ENCODE data around the gene BNIP2. TPM values are rescaled to one million over a fixed set of nuclear protein-coding genes. Genes with fewer than 3 reads are reported as not detected.
A peak's percentile ranks its signal among the peaks of the same experiment; 100 is the strongest.

The BNIP2 gene
- polyA plus RNA-seq, 1 experiment, result 25.3 TPM

- H3K4me3 ChIP-seq (ENCODE audit: low read depth, low read length), result no peak overlapping the region
- DNase-seq (ENCODE audit: low read depth), result no peak
- ChIA-PET CTCF (interaction anchor here (1.6 kb wide), 1 partner anchor 631 kb away, joined by 5 read pairs; no protein-coding TSS in a partner anchor), POLR2A (no interaction called here)
- no peaks in the 10 kb centered on the region for H3K36me3 ChIP-seq (ENCODE audit: control insufficient read depth, insufficient read depth, low read length)
- no peak for TF ChIP-seq CTCF (IDR thresholded peaks at IDR 0.05; ENCODE audit: insufficient read depth, low read depth, low read length)
- H3K27me3 ChIP-seq (ENCODE audit: control insufficient read depth, insufficient read depth, low read length), result no peaks in the 10 kb centered on the region
Observed at GRCh38 chr15:59696332-59696731, 7.2 kb upstream of the BNIP2 start.

GRCh38 chr15:59694779-59695178 lies 5.7 kb upstream of the BNIP2 start:
- ChIA-PET CTCF (no interaction called here), POLR2A (no interaction called here)
- Histone ChIP-seq H3K4me3 (ENCODE audit: low read depth, low read length) (no peak overlapping the region), H3K27me3 (ENCODE audit: control insufficient read depth, insufficient read depth, low read length) (no peaks in the 10 kb centered on the region), H3K36me3 (ENCODE audit: control insufficient read depth, insufficient read depth, low read length) (no peaks in the 10 kb centered on the region)
- DNase-seq (ENCODE audit: low read depth), result no peak
- no peak for TF ChIP-seq CTCF (IDR thresholded peaks at IDR 0.05; ENCODE audit: insufficient read depth, low read depth, low read length)

GRCh38 chr15:59691194-59691805 lies 2.2 kb upstream of the BNIP2 start:
- Histone ChIP-seq H3K36me3 (ENCODE audit: control insufficient read depth, insufficient read depth, low read length) (no peaks in the 10 kb centered on the region), H3K4me3 (ENCODE audit: low read depth, low read length) (no peak overlapping the region), H3K27me3 (ENCODE audit: control insufficient read depth, insufficient read depth, low read length) (no peaks in the 10 kb centered on the region)
- ChIA-PET CTCF (interaction anchor here (0.6 to 6.9 kb wide), 11 partner anchors 11 to 639 kb away, joined by 3 to 51 read pairs (median 4); no protein-coding TSS in a partner anchor), POLR2A (no interaction called here)
- peak; percentile 65 for TF ChIP-seq CTCF (IDR thresholded peaks at IDR 0.05; ENCODE audit: insufficient read depth, low read depth, low read length)
- DNase-seq (ENCODE audit: low read depth), result no peak

GRCh38 chr15:59689626-59690236 lies 611 bp upstream of the BNIP2 start:
- H3K4me3 ChIP-seq (ENCODE audit: low read depth, low read length), result peak overlapping the region; percentile 100
- no peaks in the 10 kb centered on the region for H3K36me3 ChIP-seq (ENCODE audit: control insufficient read depth, insufficient read depth, low read length)
- TF ChIP-seq CTCF (IDR thresholded peaks at IDR 0.05; ENCODE audit: insufficient read depth, low read depth, low read length), result no peak
- H3K27me3 ChIP-seq (ENCODE audit: control insufficient read depth, insufficient read depth, low read length), result no peaks in the 10 kb centered on the region
- POLR2A ChIA-PET, result no interaction called here
- DNase-seq (ENCODE audit: low read depth), result no peak
- CTCF ChIA-PET, result interaction anchor here (1.5 to 6.9 kb wide), 6 partner anchors 9 to 637 kb away, joined by 3 to 51 read pairs (median 6); no protein-coding TSS in a partner anchor

GRCh38 chr15:59688423-59688781 lies 718 bp downstream of the BNIP2 start:
- Histone ChIP-seq H3K27me3 (ENCODE audit: control insufficient read depth, insufficient read depth, low read length) (no peaks in the 10 kb centered on the region), H3K4me3 (ENCODE audit: low read depth, low read length) (peak overlapping the region; percentile 100), H3K36me3 (ENCODE audit: control insufficient read depth, insufficient read depth, low read length) (no peaks in the 10 kb centered on the region)
- ChIA-PET CTCF (interaction anchor here (0.9 to 6.9 kb wide), 3 partner anchors 20 to 638 kb away, joined by 4 to 51 read pairs (median 4); no protein-coding TSS in a partner anchor), POLR2A (interaction anchor here (0.6 kb wide), 1 partner anchor 1969 kb away, joined by 3 read pairs; no protein-coding TSS in a partner anchor)
- no peak for TF ChIP-seq CTCF (IDR thresholded peaks at IDR 0.05; ENCODE audit: insufficient read depth, low read depth, low read length)
- DNase-seq (ENCODE audit: low read depth), result no peak

Data from BJ (cell line).